Embryonic facial prominence (tissue), 1 donor: Measurements from ENCODE around the gene PDSS2.
"Not testable (repeated sequence)": the region's sequence is repeated elsewhere in the genome, so short reads cannot be mapped to it uniquely, and the experiment has no call there.

Source experiments
- DNase-seq: peaks from one replicate; pipeline ENCODE4 v3.0.0-alpha.2; 2016; ENCODE audit errors: extremely low spot score

Gene PDSS2

DNA sequence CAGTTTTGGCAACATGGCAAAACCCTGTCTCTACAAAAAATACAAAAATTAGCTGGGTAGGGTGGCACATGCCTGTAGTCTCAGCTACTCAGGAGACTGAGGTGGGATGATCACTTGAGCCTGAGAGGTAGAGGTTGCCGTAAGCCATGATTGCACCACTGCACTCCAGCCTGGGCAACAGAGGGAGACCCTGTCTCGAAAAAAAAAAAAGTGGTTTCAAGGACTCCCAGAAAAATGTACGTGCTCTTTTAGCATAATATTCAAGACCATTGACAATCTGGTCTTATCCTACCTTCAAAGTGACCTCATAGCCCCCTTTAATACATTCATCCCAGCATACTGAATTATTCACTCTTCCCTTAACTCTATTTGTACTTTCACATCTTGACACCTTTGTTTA is 16.0 kb upstream of the PDSS2 start:
- DNase-seq, result not testable (repeated sequence)

DNA sequence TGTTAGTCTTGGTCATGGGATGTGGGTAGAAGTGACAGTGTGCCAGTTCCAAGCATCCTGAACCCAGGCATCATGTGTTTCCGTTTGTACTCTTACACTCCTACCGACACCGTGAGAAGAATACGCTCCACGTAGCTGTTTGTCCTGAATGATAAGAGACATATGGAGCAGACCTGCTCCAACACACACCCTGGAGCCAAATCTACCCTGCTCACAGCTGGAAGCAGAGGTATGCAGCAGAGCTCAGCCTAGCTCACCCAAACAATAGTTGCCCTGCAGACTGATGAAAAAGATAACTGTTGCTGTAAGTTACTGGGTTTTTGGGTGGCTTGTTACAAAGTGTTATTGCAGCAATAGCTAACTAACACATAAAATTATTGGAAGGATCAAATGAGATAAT is 14.3 kb upstream of the PDSS2 start:
- no peak for DNase-seq

DNA sequence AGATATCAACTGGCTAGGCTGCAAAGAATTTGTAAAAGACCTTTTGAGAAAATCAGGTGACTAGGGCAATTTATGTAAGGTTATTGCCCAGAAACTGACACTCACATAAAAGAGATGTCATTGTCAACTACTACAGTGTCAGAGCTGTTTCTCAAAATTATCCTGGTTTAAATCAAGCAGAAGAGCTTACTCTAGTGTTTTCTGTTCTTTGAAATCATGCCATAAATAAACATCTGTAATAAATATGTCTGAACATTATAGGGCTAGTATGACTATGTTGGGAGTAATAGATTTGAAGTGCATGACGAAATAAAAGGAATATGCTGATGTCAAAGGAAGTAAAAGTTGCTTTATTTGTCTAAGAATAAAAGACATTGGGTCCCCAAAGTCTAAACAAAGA is 11.0 kb upstream of the PDSS2 start:
- DNase-seq, result no peak

DNA sequence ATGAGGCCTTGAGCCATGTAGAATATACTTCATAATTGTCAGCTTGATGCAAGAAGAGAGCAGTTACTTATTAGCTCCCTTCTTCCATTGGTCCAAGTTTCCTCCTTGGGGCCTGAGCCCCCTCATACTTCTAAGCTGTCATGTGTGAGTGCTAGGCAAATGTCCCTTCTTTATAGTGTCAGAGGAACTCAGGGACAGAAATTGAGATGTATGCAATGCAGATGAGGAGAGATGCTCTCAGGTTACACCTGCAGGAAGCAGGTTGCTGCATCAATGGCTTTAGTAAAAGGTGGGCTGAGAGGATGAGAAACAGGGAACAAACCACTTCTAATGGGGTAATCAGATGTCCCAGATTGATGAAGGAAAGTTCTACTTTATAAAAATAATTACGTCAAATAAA is 6.7 kb upstream of the PDSS2 start:
- DNase-seq, result no peak

DNA sequence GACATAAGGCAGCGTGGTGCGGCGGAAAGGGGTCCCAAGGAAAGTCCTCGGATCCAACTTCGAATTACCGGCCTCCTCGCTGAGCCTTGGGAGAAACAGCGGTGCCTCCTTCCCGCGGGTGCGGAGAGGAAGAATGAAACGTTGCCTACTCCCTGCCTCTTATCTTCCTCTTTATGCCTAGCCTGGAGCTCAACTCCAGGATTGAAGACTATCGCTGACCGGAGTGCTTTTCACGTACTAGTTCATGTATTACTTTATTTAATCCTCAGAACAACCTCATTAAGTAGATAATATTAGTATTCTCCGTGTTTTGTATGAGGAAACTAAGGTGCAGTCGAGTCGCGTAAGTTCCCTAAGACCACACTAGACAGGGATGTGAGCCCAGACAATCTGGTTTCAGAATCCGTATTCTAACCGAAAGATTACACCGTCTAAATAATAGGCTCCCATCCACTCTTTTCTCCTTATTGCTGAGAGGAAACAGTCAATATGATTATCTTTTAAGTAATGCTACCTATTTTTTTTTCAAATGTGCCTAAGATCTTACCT is 793 bp upstream of the PDSS2 start:
- no peak for DNase-seq

DNA sequence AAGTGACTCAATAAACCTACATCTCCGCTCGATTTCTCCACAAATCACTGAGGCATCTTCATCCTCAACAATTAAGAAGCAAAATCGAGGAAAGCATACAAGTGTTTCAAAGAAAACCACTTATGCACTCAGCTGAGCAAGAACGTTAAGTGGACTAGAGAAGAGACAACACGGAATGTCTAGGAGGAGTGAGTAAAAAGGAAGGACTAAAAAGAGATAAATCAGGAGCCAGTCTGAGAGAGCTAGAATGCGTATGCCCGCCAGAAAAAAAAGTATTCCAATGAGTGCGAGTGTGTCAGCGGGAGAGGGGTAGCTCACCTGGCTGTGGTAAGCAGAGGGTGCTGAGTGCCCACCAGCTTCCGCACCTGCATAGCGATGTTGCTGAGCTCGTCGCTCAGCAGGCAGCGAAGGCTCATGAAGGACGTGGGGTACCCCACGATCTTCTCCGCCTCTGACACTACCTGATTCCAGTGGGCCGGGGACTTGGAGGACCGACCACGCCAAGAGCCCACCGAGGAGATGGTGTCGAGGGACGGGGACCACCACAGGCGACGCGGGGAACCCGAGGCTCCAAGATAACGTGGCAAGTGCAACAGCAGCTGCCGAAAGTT is 587 bp downstream of the PDSS2 start:
- no peak for DNase-seq

DNA sequence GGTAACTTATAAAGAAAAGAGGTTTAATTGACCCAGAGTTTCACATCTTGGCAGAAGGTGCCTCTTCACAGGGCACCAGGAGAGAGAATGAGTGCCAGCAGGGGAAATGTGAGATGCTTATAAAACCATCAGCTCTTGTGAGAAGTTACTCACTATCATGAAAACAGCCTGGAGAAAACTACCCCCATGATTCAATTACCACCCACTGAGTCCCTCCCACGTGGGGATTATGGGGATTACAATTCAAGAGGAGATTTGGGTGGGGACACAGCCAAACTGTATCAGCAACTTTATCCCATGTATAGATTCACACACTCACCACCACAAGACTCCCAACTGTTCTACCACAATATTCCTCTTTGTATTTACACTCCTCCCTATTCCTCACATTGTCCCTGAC is 10.6 kb downstream of the PDSS2 start:
- DNase-seq, result no peak

DNA sequence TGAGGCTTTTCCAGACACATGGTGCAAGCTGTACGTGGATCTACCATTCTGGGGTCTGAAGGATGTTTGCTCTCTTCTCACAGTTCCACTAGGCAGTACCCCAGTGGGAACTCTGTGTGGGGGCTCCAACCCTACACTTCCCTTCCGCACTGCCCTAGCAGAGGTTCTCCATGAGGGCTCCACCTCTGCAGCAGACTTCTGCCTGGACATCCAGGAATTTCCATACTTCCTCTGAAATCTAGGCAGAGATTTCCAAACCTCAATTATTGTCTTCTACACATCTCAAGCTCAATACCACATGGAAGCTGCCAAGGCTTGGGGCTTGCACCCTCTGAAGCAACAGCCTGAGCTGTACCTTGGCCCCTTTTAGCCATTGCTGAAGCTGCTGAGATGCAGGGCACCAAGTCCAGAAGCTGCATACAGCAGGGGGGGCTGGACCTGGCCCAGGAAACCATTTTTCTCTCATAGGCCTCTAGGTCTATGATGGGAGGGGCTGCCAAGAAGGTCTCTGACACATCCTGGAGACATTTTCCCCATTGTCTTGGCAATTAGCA is 11.6 kb downstream of the PDSS2 start:
- no peak for DNase-seq

DNA sequence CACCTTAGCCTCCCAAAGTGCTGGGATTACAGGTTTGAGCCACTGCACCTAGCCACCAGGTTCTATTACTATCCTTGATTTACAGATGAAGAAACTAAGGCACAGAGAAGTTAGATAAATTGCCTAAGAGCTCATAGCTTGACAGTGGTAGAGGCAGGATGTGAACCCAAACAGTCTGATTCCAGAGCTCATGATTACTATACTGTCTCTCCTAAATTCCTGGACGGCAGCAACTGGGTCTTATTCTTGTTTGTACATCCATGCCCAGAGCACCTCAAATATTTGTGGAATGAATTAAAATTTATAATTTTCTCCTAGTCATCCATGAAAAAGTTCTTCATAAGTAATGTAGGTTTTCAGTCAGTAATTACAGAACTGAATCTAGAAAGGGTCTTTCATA is 15.1 kb downstream of the PDSS2 start:
- DNase-seq, result no peak

DNA sequence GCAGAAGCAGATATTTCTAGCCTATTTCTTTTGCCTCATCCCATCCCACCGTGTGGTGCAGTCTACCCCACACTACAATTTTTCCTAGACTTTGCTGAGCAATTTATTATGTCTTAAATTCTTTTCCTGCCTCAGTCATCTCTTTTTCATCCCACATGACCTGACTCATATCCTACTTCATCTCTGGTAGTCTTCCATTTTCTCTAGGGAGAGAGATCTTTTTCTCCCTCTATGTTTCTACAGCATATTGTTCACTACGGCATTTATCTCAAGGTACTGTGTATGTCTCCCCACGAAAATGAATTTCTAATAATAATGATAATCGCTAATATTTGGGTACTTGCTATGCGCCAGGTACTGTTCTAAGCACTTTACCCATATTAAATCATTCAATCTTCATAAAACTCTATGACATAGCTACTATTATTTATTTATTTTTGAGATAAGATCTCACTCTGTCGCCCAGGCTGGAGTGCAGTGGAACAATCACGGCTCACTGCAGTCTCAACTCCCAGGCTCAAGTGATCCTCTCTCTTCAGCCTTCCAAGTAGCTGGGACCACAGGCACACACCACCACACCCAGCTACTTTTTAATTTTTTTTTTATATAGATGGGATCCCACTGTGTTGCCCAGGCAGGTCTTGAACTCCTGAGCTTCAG is 15.6 kb downstream of the PDSS2 start:
- DNase-seq, result no peak

DNA sequence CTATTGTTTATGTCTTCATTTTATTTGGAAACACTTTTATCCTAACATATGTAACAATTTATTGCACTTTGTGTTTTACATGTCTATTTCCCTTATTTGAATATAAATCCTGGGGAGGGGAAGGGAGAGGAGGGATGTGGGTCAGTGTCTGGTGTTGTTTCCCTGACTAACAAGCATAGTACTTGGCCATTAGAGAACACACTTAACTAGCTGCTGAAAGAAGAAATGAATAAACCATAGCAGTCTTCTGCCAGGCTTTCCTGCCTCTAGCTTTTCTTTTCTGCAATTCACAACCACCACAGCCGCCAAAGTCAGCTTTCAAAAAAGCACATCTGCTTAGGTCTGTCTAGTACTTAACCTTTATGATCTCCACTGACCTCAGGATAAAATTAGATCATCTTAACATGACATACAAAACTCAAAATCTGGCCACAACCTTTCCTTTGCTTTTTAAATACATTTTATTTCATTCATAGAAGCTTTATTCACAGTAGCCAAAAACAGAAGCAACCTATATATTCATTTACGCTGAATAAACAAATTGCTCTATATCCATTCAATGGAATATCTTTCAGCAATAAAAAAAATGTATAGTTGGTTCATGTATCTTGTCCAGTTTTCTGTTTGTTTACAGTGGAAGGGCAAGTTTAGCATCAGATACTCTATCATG is 16.3 kb downstream of the PDSS2 start:
- no peak for DNase-seq

DNA sequence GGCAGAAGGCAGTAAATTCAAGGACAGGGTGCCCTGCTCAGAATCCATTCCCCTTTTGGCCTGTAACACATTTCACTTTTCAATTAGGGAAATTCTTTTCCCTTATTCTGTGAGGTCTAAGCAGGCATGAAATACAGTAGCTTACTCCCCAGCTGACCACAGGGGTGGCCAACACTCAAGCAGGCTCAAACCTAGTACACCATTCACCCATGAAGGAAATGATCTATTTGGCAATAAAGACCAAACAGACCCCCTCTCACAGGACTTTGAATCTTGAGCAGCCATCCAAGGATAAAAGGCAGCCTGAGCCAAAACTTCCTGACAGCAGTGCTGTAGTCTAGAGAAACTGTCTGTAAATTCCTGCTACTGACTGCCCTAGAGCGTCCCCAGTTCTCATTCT is 17.7 kb downstream of the PDSS2 start:
- DNase-seq, result no peak

DNA sequence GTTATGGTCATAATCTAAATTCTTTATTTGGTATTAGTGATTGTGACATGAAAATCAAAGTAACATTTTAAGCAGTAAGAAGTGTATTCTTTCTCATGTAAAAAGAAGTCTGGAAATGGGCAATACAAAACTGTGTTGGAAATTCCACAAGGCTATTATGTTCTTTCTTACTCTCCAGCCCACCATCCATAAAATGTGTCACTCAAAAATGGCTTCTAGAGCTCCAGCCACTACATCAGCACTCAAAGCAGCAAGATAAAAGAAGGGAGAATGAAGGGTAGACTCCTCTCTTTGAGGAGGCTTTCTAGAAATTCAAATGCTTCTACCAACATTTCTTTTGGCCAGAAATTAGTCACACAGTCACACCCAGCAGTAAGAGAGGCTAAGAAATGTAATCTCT is 18.4 kb downstream of the PDSS2 start:
- DNase-seq, result no peak

DNA sequence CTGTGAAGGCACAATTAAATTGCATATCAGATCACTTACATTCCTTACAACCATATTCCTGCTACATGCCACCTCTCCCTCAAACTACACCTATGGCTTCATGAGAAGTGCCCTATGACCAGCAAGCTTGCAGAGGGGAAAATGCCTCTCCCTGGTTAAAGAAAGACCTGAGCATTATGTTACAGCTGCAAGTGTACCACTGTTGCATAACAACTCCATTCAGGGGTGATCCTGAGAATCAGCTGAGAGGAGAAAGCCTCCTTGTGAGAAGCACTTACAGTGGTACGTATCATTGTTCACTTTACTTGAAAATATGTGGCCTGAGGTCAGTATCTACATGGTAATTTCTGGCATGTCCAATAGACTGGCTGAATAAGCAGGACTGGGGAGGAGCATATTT is 20.0 kb downstream of the PDSS2 start:
- DNase-seq, result no peak

DNA sequence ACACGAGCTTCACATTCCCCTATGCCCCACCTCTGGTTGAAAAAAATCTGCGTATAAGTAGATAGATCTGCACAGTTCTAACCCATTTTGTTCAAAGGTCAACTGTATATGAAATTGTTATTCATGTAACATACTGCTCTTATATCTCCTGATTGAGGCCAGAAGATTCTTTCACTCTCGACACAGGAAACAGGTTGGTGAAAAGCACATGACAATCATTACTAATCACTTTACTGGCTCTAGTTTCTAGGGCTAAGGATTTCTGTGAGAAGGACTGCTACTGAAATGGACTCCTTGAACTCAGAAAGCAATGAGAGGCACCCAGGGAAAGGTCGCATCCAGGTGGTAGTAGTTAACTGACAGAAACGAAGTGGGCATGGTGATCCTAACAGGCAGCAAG is 21.7 kb downstream of the PDSS2 start:
- DNase-seq, result no peak

DNA sequence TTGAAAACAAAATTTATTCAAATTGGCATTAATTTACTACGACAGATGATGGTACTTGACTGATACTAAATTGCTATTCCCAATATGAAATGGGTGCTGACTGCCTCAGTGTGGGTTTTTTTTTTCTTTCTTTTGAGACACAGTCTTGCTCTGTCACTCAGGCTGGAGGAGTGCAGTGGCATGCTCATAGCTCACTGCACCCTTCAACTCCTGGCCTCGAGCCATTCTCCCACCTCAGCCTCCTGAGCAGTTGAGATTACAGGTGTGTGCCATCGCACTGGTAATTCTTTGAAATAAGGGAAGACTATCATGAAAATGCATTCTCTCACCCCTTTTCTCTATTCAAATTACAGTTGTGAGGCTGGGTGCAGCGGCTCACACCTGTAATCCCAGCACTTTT is 22.5 kb downstream of the PDSS2 start:
- DNase-seq, result no peak

DNA sequence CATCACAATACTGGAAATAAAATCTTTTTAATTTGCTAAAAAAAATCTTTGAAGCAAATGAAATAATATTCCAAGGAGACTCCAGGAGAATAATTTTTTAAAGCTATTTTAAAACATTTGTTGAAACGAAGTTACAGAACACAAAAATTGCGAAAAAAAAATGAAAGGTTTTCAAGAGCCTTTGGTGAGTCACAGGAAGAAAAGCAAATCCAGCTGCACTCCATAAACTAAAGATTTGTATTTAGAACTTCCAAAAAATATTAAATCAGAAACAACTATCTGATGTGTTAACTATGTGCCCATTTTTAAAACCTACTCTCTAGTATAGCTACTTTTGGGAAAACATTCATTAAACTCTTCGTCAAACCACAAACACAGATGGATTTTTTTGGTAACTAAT is 23.6 kb downstream of the PDSS2 start:
- DNase-seq, result no peak

DNA sequence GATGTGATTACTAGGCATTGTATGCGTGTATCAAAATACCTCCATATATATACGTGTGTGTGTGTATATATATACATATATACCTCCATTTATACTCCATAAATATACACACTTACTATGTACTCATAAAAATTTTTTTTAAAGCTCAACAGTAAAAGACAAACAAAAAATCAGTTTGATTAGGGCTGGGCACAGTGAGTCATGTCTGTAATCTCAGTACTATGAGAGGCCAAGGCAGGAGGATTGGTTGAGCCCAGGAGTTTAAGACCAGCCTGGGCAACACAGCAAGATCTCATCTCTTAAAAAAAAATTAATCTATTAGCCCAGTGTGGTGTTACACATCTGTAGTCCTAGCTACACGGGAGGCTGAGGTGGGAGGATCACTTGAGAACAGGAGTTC is 24.6 kb downstream of the PDSS2 start:
- DNase-seq, result no peak

DNA sequence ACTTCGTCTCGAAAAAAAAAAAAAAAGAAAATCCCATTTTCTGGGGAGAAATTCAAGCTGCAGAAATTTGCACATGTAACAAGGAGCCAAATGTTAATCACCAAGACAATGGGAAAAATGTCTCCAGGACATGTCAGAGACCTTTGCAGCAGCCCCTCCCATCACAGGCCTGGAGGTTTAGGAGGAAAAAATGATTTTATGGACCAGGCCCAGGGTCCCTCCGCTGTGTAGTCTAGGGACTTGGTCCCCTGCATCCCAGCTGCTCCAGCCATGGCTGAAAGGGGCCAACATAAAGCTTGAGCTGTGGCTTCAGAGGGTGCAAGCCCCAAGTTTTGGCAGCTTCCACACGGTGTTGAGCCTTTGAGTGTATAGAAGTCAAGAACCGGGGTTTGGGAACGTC is 33.4 kb downstream of the PDSS2 start:
- DNase-seq, result not testable (repeated sequence)

DNA sequence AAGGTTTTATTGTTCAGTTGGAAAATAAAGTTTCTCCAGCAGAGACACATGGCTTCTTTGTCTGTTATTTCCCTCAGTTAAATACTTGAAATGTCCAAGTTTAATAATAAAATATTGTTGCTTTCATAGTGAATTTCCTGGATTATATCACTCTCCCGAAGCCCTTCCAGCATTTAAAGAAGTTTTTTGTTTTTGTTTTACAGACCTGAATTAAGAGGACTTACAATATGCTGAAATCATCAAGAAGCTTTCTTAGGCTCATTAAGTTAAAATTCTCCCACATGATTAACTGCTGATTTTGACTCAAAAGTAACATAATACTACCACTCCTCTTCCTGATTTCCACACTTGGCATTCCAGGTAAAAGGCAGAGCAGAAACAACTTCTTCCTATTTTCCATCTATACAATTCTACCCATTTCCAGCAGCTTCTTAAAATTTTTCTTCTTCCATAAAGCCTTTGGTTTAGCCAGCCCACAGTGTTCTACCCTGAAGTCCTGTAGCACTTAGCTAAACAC is 35.8 kb downstream of the PDSS2 start:
- DNase-seq, result no peak

DNA sequence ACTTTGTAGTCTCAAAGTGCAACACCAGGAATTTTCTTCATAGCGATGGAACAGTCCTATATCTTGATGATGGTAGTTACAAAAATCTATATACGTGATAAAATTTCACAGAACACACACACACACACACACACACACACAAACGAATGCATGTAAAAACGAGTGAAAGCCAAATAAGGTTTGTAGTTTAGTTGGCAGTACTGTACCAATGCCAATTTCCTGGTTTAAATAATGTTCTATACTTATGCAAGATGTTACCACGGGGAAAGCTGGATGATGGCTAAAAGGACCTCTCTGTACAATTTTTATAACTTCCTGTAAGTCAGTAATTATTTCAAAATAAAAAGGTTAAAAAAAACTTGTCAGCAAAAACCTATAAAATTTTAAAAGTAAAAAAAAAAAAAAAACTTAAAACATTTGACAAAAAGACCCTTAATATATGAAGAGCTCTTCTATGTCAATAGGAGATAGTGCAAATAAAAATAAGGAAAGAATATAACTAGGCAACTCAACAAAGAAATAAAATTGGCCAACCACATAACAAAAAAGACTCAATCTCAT is 37.6 kb downstream of the PDSS2 start:
- no peak for DNase-seq

DNA sequence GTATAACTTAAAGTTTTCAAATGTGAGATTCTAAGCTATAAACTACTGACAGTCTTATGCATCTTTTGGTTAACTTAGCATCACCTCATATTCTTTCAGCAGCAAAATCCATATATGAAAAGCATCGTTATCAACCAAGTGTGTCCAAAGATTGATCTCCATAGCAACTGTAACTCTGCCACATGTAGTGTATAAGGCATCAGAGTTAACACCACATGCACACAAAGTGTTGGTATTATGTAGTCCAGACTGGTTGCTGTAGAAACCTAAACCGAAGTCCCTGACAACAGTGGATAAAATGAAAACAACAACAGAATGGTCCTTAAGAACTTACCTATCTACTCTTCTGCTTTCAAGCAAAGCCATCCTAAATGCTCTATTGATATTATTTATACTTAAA is 39.6 kb downstream of the PDSS2 start:
- DNase-seq, result no peak
